Measurements from ENCODE around the gene LRIG1.

Gene LRIG1

GRCh38 chr3:66463730-66464511, 36.9 kb downstream of the LRIG1 start:
- no peak overlapping the region for H3K4me3 ChIP-seq (ENCODE audit: low read depth, low read length)
- no peak for TF ChIP-seq CTCF (IDR thresholded peaks at IDR 0.05; ENCODE audit: low read depth, low read length)

GRCh38 chr3:66463054-66463631, 37.7 kb downstream of the LRIG1 start:
- no peak for TF ChIP-seq CTCF (IDR thresholded peaks at IDR 0.05; ENCODE audit: low read depth, low read length)
- no peak overlapping the region for H3K4me3 ChIP-seq (ENCODE audit: low read depth, low read length)

- no peak for TF ChIP-seq CTCF (IDR thresholded peaks at IDR 0.05; ENCODE audit: low read depth, low read length)
- H3K4me3 ChIP-seq (ENCODE audit: low read depth, low read length): no peak overlapping the region
Measured at GRCh38 chr3:66457252-66457651, 43.6 kb downstream of the LRIG1 start.

- TF ChIP-seq CTCF (IDR thresholded peaks at IDR 0.05; ENCODE audit: low read depth, low read length): no peak
- H3K4me3 ChIP-seq (ENCODE audit: low read depth, low read length): no peak overlapping the region
Measured at GRCh38 chr3:66456711-66457173, 44.1 kb downstream of the LRIG1 start.

GRCh38 chr3:66454464-66454859, 46.4 kb downstream of the LRIG1 start:
- no peak overlapping the region for H3K4me3 ChIP-seq (ENCODE audit: low read depth, low read length)
- TF ChIP-seq CTCF (IDR thresholded peaks at IDR 0.05; ENCODE audit: low read depth, low read length): no peak

GRCh38 chr3:66453651-66454463, 47.0 kb downstream of the LRIG1 start:
- no peak for TF ChIP-seq CTCF (IDR thresholded peaks at IDR 0.05; ENCODE audit: low read depth, low read length)

More at GRCh38 chr3:66453651-66454463, 47.0 kb downstream of the LRIG1 start:
- no peak overlapping the region for H3K4me3 ChIP-seq (ENCODE audit: low read depth, low read length)

Data from WI38 (cell line).